ENCODE results near the gene AUTS2. TPM values are rescaled to one million over a fixed set of nuclear protein-coding genes. Genes with fewer than 3 reads are reported as not detected.
A peak's percentile ranks its signal among the peaks of the same experiment; 100 is the strongest.

The AUTS2 gene
- total RNA-seq, 1 donor from 2014 or later: 80.6 TPM

- H3K4me3 Mint-ChIP-seq (ENCODE audit: unreplicated experiment): no peak overlapping the region
- no peak overlapping the region for H3K27ac Mint-ChIP-seq (ENCODE audit: unreplicated experiment)
- H3K36me3 Mint-ChIP-seq (ENCODE audit: unreplicated experiment): peaks cover 18% of the 10 kb centered on the region
- H3K27me3 Mint-ChIP-seq (ENCODE audit: unreplicated experiment): no peaks in the 10 kb centered on the region
- H3K9me3 Mint-ChIP-seq (ENCODE audit: unreplicated experiment): peaks cover 8% of the 10 kb centered on the region
- TF ChIP-seq CTCF (IDR thresholded peaks at IDR 0.05): no peak
- no peaks in the 10 kb centered on the region for H3K4me1 Mint-ChIP-seq (ENCODE audit: unreplicated experiment)
- DNase-seq (ENCODE audit: extremely low spot score, unreplicated experiment): no peak
Measured at GRCh38 chr7:70795948-70796347, 1197.7 kb downstream of the AUTS2 start.

- Mint-ChIP-seq H3K36me3 (ENCODE audit: unreplicated experiment) (peaks cover 14% of the 10 kb centered on the region), H3K4me3 (ENCODE audit: unreplicated experiment) (no peak overlapping the region), H3K27me3 (ENCODE audit: unreplicated experiment) (no peaks in the 10 kb centered on the region), H3K4me1 (ENCODE audit: unreplicated experiment) (no peaks in the 10 kb centered on the region), H3K27ac (ENCODE audit: unreplicated experiment) (no peak overlapping the region), H3K9me3 (ENCODE audit: unreplicated experiment) (peaks cover 13% of the 10 kb centered on the region)
- DNase-seq (ENCODE audit: extremely low spot score, unreplicated experiment): no peak
- TF ChIP-seq CTCF (IDR thresholded peaks at IDR 0.05): no peak
Measured at GRCh38 chr7:70797109-70797514, 1198.8 kb downstream of the AUTS2 start.

- no peak overlapping the region for H3K27ac Mint-ChIP-seq (ENCODE audit: unreplicated experiment)
Measured at GRCh38 chr7:70799841-70800405, 1201.6 kb downstream of the AUTS2 start.

DNA sequence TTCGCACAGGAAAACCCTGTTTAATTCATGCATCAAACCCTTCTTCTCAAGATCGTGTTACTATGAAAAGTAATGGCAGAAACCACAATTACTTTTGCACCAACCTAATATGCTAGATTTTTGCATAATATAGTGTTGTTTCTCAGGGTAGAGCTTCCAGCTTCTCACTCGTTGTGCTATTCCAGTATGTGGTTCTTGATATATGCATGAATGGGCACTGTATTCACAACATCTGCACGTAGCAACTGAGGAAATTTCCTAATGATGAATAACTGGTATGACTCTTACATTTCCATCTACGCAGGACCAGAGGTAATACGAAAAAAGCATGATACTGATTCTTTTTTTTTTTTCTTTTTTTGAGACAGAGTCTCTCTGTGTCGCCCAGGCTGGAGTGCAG, 1207.1 kb downstream of the AUTS2 start:
- Mint-ChIP-seq H3K36me3 (ENCODE audit: unreplicated experiment) (no peaks in the 10 kb centered on the region), H3K9me3 (ENCODE audit: unreplicated experiment) (peaks cover 13% of the 10 kb centered on the region), H3K4me3 (ENCODE audit: unreplicated experiment) (no peak overlapping the region), H3K4me1 (ENCODE audit: unreplicated experiment) (no peaks in the 10 kb centered on the region), H3K27me3 (ENCODE audit: unreplicated experiment) (peaks cover 10% of the 10 kb centered on the region), H3K27ac (ENCODE audit: unreplicated experiment) (no peak overlapping the region)
- TF ChIP-seq CTCF (IDR thresholded peaks at IDR 0.05): no peak
- no peak for DNase-seq (ENCODE audit: extremely low spot score, unreplicated experiment)

More at GRCh38 chr7:70799841-70800405, 1201.6 kb downstream of the AUTS2 start:
- H3K4me1 Mint-ChIP-seq (ENCODE audit: unreplicated experiment): no peaks in the 10 kb centered on the region
- H3K27me3 Mint-ChIP-seq (ENCODE audit: unreplicated experiment): no peaks in the 10 kb centered on the region
- H3K36me3 Mint-ChIP-seq (ENCODE audit: unreplicated experiment): peaks cover 5% of the 10 kb centered on the region
- H3K9me3 Mint-ChIP-seq (ENCODE audit: unreplicated experiment): peaks cover 18% of the 10 kb centered on the region
- DNase-seq (ENCODE audit: extremely low spot score, unreplicated experiment): no peak
- no peak for TF ChIP-seq CTCF (IDR thresholded peaks at IDR 0.05)
- no peak overlapping the region for H3K4me3 Mint-ChIP-seq (ENCODE audit: unreplicated experiment)

GRCh38 chr7:70807650-70808049, 1209.4 kb downstream of the AUTS2 start:
- H3K4me3 Mint-ChIP-seq (ENCODE audit: unreplicated experiment): no peak overlapping the region
- DNase-seq (ENCODE audit: extremely low spot score, unreplicated experiment): peak; percentile 19
- H3K4me1 Mint-ChIP-seq (ENCODE audit: unreplicated experiment): no peaks in the 10 kb centered on the region
- no peak for TF ChIP-seq CTCF (IDR thresholded peaks at IDR 0.05)
- H3K27me3 Mint-ChIP-seq (ENCODE audit: unreplicated experiment): peaks cover 19% of the 10 kb centered on the region
- H3K36me3 Mint-ChIP-seq (ENCODE audit: unreplicated experiment): no peaks in the 10 kb centered on the region
- no peak overlapping the region for H3K27ac Mint-ChIP-seq (ENCODE audit: unreplicated experiment)
- peaks cover 5% of the 10 kb centered on the region for H3K9me3 Mint-ChIP-seq (ENCODE audit: unreplicated experiment)
